ENCODE data around the gene LRRFIP1. TPM values are rescaled to one million over a fixed set of nuclear protein-coding genes. Genes with fewer than 3 reads are reported as not detected.

The LRRFIP1 gene
- total and polyA plus RNA-seq, 8 donors = 104 to 160 (median 122) TPM

DNA sequence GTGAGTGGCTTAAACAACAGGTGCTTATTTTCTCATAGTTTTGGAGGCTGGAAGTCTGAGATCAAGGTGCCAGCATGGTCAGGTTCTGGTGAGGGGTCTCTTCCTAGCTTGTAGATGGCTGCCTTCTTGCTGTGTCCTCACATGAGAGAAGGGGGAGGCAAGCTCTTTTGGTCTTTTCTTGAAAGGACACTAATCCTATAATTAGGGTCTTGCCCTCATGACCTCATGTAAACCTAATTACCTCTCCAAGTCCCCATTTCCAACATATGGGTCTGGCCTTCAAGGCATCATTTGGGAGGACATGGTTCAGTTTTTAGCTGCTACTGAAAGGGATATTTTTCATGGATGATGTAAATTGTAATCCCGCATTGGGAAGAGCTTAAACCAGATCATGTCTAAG lies 189.1 kb downstream of the LRRFIP1 start:
- Histone ChIP-seq H3K4me3 (no peak overlapping the region), H3K36me3 (no peaks in the 10 kb centered on the region), H3K27ac (no peak overlapping the region), H3K4me1 (no peaks in the 10 kb centered on the region), H3K27me3 (no peaks in the 10 kb centered on the region), H3K9me3 (no peaks in the 10 kb centered on the region)
- intact Hi-C loops (cut with DNase I) = no loop called here
- DNase-seq (no peak), ATAC-seq (no peak)
- TF ChIP-seq, protein P1, sequence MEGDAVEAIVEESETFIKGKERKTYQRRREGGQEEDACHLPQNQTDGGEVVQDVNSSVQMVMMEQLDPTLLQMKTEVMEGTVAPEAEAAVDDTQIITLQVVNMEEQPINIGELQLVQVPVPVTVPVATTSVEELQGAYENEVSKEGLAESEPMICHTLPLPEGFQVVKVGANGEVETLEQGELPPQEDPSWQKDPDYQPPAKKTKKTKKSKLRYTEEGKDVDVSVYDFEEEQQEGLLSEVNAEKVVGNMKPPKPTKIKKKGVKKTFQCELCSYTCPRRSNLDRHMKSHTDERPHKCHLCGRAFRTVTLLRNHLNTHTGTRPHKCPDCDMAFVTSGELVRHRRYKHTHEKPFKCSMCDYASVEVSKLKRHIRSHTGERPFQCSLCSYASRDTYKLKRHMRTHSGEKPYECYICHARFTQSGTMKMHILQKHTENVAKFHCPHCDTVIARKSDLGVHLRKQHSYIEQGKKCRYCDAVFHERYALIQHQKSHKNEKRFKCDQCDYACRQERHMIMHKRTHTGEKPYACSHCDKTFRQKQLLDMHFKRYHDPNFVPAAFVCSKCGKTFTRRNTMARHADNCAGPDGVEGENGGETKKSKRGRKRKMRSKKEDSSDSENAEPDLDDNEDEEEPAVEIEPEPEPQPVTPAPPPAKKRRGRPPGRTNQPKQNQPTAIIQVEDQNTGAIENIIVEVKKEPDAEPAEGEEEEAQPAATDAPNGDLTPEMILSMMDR (IDR thresholded peaks at IDR 0.05) = no peak

GRCh38 chr2:237818066-237818473 lies 190.7 kb downstream of the LRRFIP1 start:
- TF ChIP-seq, protein P1 (IDR thresholded peaks at IDR 0.05) = no peak
- Histone ChIP-seq H3K27ac (no peak overlapping the region), H3K4me3 (no peak overlapping the region), H3K27me3 (no peaks in the 10 kb centered on the region), H3K9me3 (no peaks in the 10 kb centered on the region), H3K36me3 (no peaks in the 10 kb centered on the region), H3K4me1 (no peaks in the 10 kb centered on the region)
- intact Hi-C loops (cut with DNase I) = no loop called here
- ATAC-seq (no peak), DNase-seq (no peak)

DNA sequence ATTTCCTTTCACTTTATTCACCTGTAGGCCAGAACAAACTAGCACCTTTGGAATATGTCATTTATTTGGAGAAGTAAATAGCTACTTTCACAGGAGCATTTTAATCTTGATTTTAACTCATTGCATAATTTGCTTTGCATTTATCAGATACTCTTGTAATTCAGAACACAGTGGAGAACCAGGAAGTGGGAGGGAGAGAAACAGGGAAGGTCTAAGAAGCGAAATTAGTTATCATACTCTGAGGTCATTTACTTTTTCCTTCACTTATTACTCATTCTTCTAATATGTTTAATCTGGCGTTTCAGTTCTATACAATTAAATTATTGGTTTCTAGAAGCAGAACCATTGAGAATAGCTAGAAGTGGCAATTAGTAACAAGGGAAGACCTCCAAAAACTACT lies 191.8 kb downstream of the LRRFIP1 start:
- DNase-seq = no peak
- H3K36me3 ChIP-seq = no peaks in the 10 kb centered on the region
- H3K27me3 ChIP-seq = no peaks in the 10 kb centered on the region
- H3K4me3 ChIP-seq = no peak overlapping the region
- no peaks in the 10 kb centered on the region for H3K9me3 ChIP-seq
- no peak overlapping the region for H3K27ac ChIP-seq
- no peaks in the 10 kb centered on the region for H3K4me1 ChIP-seq
- TF ChIP-seq, protein P1 (IDR thresholded peaks at IDR 0.05) = no peak
- ATAC-seq = no peak
- intact Hi-C loops (cut with DNase I) = no loop called here

DNA sequence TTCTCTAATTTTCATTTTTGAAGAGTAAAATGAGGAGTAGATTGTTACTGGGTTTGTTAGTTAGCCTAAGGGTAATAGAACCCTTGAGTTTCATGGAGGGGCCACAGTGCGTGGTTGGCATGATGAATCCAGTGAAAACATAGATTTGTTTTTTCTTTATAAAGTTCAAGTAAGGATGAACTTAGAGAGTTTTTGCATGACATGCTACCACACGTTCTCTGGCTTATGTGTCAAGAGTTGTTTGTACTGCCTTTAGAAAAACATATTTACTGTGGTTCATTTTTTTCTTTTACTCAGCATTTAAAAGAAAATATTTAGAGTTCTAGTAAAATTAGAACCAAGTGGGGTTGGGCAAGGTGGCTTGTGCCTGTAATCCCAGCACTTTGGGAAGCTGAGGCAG lies 193.0 kb downstream of the LRRFIP1 start:
- Histone ChIP-seq H3K27me3 (no peaks in the 10 kb centered on the region), H3K9me3 (no peaks in the 10 kb centered on the region), H3K4me1 (no peaks in the 10 kb centered on the region), H3K36me3 (no peaks in the 10 kb centered on the region), H3K4me3 (no peak overlapping the region), H3K27ac (no peak overlapping the region)
- TF ChIP-seq, protein P1 (IDR thresholded peaks at IDR 0.05) = no peak
- DNase-seq (no peak), ATAC-seq (no peak)
- intact Hi-C loops (cut with DNase I) = no loop called here

- no peaks in the 10 kb centered on the region for H3K9me3 ChIP-seq
- intact Hi-C loops (cut with DNase I) = no loop called here
- no peaks in the 10 kb centered on the region for H3K27me3 ChIP-seq
- no peak for DNase-seq
- H3K4me3 ChIP-seq = no peak overlapping the region
- TF ChIP-seq, protein P1 (IDR thresholded peaks at IDR 0.05) = no peak
- H3K36me3 ChIP-seq = no peaks in the 10 kb centered on the region
- no peak overlapping the region for H3K27ac ChIP-seq
- ATAC-seq = no peak
- no peaks in the 10 kb centered on the region for H3K4me1 ChIP-seq
Observed at GRCh38 chr2:237823544-237823943, 196.2 kb downstream of the LRRFIP1 start.
